ENCODE data around the gene SSX4B.
"Not testable (repeated sequence)": the region's sequence is repeated elsewhere in the genome, so short reads cannot be mapped to it uniquely, and the experiment has no call there.

Gene SSX4B

GRCh38 chrX:48411860-48412259 is at the start of gene SSX4B:
Gene SSX4B (minus strand): TSS chrX:48411960. CDS start chrX:48411372, 588 bp downstream.
- not testable (repeated sequence) for DNase-seq (ENCODE audit: low read depth)

GRCh38 chrX:48460606-48461005 is 48.8 kb upstream of the SSX4B start:
- no peak for DNase-seq (ENCODE audit: low read depth)

GRCh38 chrX:48460031-48460430 is 48.3 kb upstream of the SSX4B start:
- DNase-seq (ENCODE audit: low read depth): no peak

GRCh38 chrX:48459483-48459882 is 47.7 kb upstream of the SSX4B start:
- no peak for DNase-seq (ENCODE audit: low read depth)

- DNase-seq (ENCODE audit: low read depth): no peak
Measured at GRCh38 chrX:48458711-48459110, 47.0 kb upstream of the SSX4B start.

GRCh38 chrX:48456628-48457331 is 45.0 kb upstream of the SSX4B start:
- DNase-seq (ENCODE audit: low read depth): no peak

- DNase-seq (ENCODE audit: low read depth): no peak
Measured at GRCh38 chrX:48451708-48452107, 39.9 kb upstream of the SSX4B start.

GRCh38 chrX:48450076-48450475 is 38.3 kb upstream of the SSX4B start:
- no peak for DNase-seq (ENCODE audit: low read depth)

GRCh38 chrX:48447201-48447600 is 35.4 kb upstream of the SSX4B start:
- not testable (repeated sequence) for DNase-seq (ENCODE audit: low read depth)

- not testable (repeated sequence) for DNase-seq (ENCODE audit: low read depth)
Measured at GRCh38 chrX:48433713-48434112, 22.0 kb upstream of the SSX4B start.

- DNase-seq (ENCODE audit: low read depth): not testable (repeated sequence)
Measured at GRCh38 chrX:48430166-48430565, 18.4 kb upstream of the SSX4B start.

- DNase-seq (ENCODE audit: low read depth): not testable (repeated sequence)
Measured at GRCh38 chrX:48429606-48430005, 17.8 kb upstream of the SSX4B start.

- not testable (repeated sequence) for DNase-seq (ENCODE audit: low read depth)
Measured at GRCh38 chrX:48427027-48427716, 15.4 kb upstream of the SSX4B start.

- DNase-seq (ENCODE audit: low read depth): not testable (repeated sequence)
Measured at GRCh38 chrX:48397825-48398224, 13.9 kb downstream of the SSX4B start.

GRCh38 chrX:48396931-48397330 is 14.8 kb downstream of the SSX4B start:
- DNase-seq (ENCODE audit: low read depth): not testable (repeated sequence)

- DNase-seq (ENCODE audit: low read depth): not testable (repeated sequence)
Measured at GRCh38 chrX:48383239-48383638, 28.5 kb downstream of the SSX4B start, which contains the start of gene SSX4. Gene SSX4 (plus strand): TSS chrX:48383539. CDS start chrX:48384054, 515 bp downstream.

- not testable (repeated sequence) for DNase-seq (ENCODE audit: low read depth)
Measured at GRCh38 chrX:48370408-48370807, 41.4 kb downstream of the SSX4B start.

- DNase-seq (ENCODE audit: low read depth): not testable (repeated sequence)
Measured at GRCh38 chrX:48367717-48368408, 43.9 kb downstream of the SSX4B start.

GRCh38 chrX:48359281-48359680 is 52.5 kb downstream of the SSX4B start:
- not testable (repeated sequence) for DNase-seq (ENCODE audit: low read depth)

GRCh38 chrX:48357681-48358080 is 54.1 kb downstream of the SSX4B start:
- no peak for DNase-seq (ENCODE audit: low read depth)

GRCh38 chrX:48356315-48357094 is 55.3 kb downstream of the SSX4B start, which contains the start of gene SSX3:
Gene SSX3 (minus strand): TSS chrX:48356703. CDS start chrX:48355249, 1,454 bp downstream.
- DNase-seq (ENCODE audit: low read depth): not testable (repeated sequence)

Data from HS-5 (cell line).